ENCODE results near the gene ADAM10.

Gene ADAM10

GRCh38 chr15:58584789-58585461 lies 164.6 kb downstream of the ADAM10 start:
- H3K27ac ChIP-seq: no peak overlapping the region
- no peak for TF ChIP-seq CTCF (IDR thresholded peaks at IDR 0.05)
- no peak for TF ChIP-seq ZFX (IDR thresholded peaks at IDR 0.05; ENCODE audit: borderline replicate concordance)

GRCh38 chr15:58583171-58583908 lies 166.2 kb downstream of the ADAM10 start:
- TF ChIP-seq ZFX (IDR thresholded peaks at IDR 0.05; ENCODE audit: borderline replicate concordance): no peak
- no peak for TF ChIP-seq CTCF (IDR thresholded peaks at IDR 0.05)
- H3K27ac ChIP-seq: no peak overlapping the region

GRCh38 chr15:58582160-58582559 lies 167.3 kb downstream of the ADAM10 start:
- no peak overlapping the region for H3K27ac ChIP-seq
- TF ChIP-seq CTCF (IDR thresholded peaks at IDR 0.05) (no peak), ZFX (IDR thresholded peaks at IDR 0.05; ENCODE audit: borderline replicate concordance) (no peak)

- TF ChIP-seq ZFX (IDR thresholded peaks at IDR 0.05; ENCODE audit: borderline replicate concordance) (no peak), CTCF (IDR thresholded peaks at IDR 0.05) (no peak)
- no peak overlapping the region for H3K27ac ChIP-seq
Observed at GRCh38 chr15:58576657-58577056, 172.8 kb downstream of the ADAM10 start.

GRCh38 chr15:58575045-58575786 lies 174.3 kb downstream of the ADAM10 start:
- H3K27ac ChIP-seq: peak overlapping the region; percentile 63
- no peak for TF ChIP-seq CTCF (IDR thresholded peaks at IDR 0.05)

- TF ChIP-seq ZFX (IDR thresholded peaks at IDR 0.05; ENCODE audit: borderline replicate concordance): no peak
- no peak for TF ChIP-seq CTCF (IDR thresholded peaks at IDR 0.05)
- H3K27ac ChIP-seq: peak overlapping the region; percentile 63
Observed at GRCh38 chr15:58574631-58575030, 174.9 kb downstream of the ADAM10 start.

GRCh38 chr15:58573270-58573669 lies 176.2 kb downstream of the ADAM10 start:
- H3K27ac ChIP-seq: no peak overlapping the region
- TF ChIP-seq ZFX (IDR thresholded peaks at IDR 0.05; ENCODE audit: borderline replicate concordance) (no peak), CTCF (IDR thresholded peaks at IDR 0.05) (no peak)
